Astrocyte (in vitro differentiated cells and primary cell): Measurements from ENCODE around the gene OR52B6. TPM values are rescaled to one million over a fixed set of nuclear protein-coding genes. Genes with fewer than 3 reads are reported as not detected.

Experiments used
- DNase-seq: peaks from one replicate; pipeline ENCODE4 v3.0.0-alpha.2; 2010; ENCODE audit warnings: low read depth
- FAIRE-seq: peaks from 2 replicates; lab custom pipeline; 2011; peaks lifted over from hg19 to GRCh38; lab: Jason Lieb, UNC
- H2AFZ ChIP-seq: 2 replicates; pipeline ENCODE4 v1.6.0; 2012; ENCODE audit warnings: low read depth, low read length, inconsistent platforms
- H3K27ac ChIP-seq: 2 replicates; pipeline ENCODE4 v1.5.1; 2011; ENCODE audit warnings: low read depth, low read length, inconsistent platforms
- H3K27me3 ChIP-seq: 2 replicates; pipeline ENCODE4 v1.6.0; 2011; ENCODE audit warnings: low read length, inconsistent platforms; ENCODE audit not compliant: insufficient read depth
- H3K36me3 ChIP-seq: 2 replicates; pipeline ENCODE4 v1.5.1; 2011; ENCODE audit warnings: low read length, inconsistent platforms; ENCODE audit not compliant: insufficient read depth
- H3K4me1 ChIP-seq: 2 replicates; pipeline ENCODE4 v1.5.1; 2011; ENCODE audit warnings: low read length, inconsistent platforms; ENCODE audit not compliant: insufficient read depth
- H3K4me2 ChIP-seq: 2 replicates; pipeline ENCODE4 v1.6.0; 2012; ENCODE audit warnings: low read length, inconsistent platforms
- H3K4me3 ChIP-seq: 2 replicates; pipeline ENCODE4 v1.5.1; 2011; ENCODE audit warnings: low read depth, mild to moderate bottlenecking, low read length, inconsistent platforms; ENCODE audit not compliant: insufficient read depth
- H3K79me2 ChIP-seq: 2 replicates; pipeline ENCODE4 v1.6.0; 2012; ENCODE audit warnings: mild to moderate bottlenecking, low read length, inconsistent platforms; ENCODE audit not compliant: insufficient read depth
- H3K9ac ChIP-seq: 2 replicates; pipeline ENCODE4 v1.6.0; 2012; ENCODE audit warnings: mild to moderate bottlenecking, low read length, inconsistent platforms
- H3K9me3 ChIP-seq: 2 replicates; pipeline ENCODE4 v1.5.1; 2012; ENCODE audit warnings: low read depth, mild to moderate bottlenecking, low read length, inconsistent platforms; ENCODE audit not compliant: insufficient read depth
- H4K20me1 ChIP-seq: 2 replicates; pipeline ENCODE4 v1.6.0; 2012; ENCODE audit warnings: low read length, inconsistent platforms; ENCODE audit not compliant: insufficient read depth
- H3K27ac Mint-ChIP-seq: one replicate; pipeline ENCODE4 v1.8.0; 2021; ENCODE audit warnings: mild to moderate bottlenecking, mixed read lengths; ENCODE audit not compliant: unreplicated experiment
- H3K27me3 Mint-ChIP-seq: one replicate; pipeline ENCODE4 v1.8.0; 2021; ENCODE audit warnings: low read depth, mixed read lengths; ENCODE audit not compliant: unreplicated experiment
- H3K36me3 Mint-ChIP-seq: one replicate; pipeline ENCODE4 v1.8.0; 2021; ENCODE audit warnings: low read depth, mixed read lengths; ENCODE audit not compliant: unreplicated experiment
- H3K4me1 Mint-ChIP-seq: one replicate; pipeline ENCODE4 v1.8.0; 2021; ENCODE audit warnings: low read depth, mixed read lengths; ENCODE audit not compliant: unreplicated experiment
- H3K4me3 Mint-ChIP-seq: one replicate; pipeline ENCODE4 v1.8.0; 2021; ENCODE audit warnings: mild to moderate bottlenecking, moderate library complexity, mixed read lengths; ENCODE audit not compliant: unreplicated experiment
- H3K9me3 Mint-ChIP-seq: one replicate; pipeline ENCODE4 v1.8.0; 2021; ENCODE audit warnings: mild to moderate bottlenecking, mixed read lengths; ENCODE audit not compliant: unreplicated experiment
- EZH2 ChIP-seq: IDR thresholded peaks from 2 replicates; pipeline ENCODE4 v1.6.1; 2012; ENCODE audit warnings: mild to moderate bottlenecking, low read length, inconsistent platforms; ENCODE audit not compliant: insufficient read depth
- total RNA-seq: library from RNA; stranded (reverse); gene quantifications from 2 replicates; pipeline ENCODE4 v1.2.1, GENCODE V29; 2021
- TF ChIP-seq, protein P1 (sequence below): IDR thresholded peaks from 2 replicates; pipeline ENCODE4 v1.5.1; 2011; ENCODE audit warnings: low read depth, mild to moderate bottlenecking, inconsistent platforms, low read length, moderate library complexity; ENCODE audit not compliant: insufficient read depth

The OR52B6 gene
- total RNA-seq, 1 donor from 2014 or later = not detected

DNA sequence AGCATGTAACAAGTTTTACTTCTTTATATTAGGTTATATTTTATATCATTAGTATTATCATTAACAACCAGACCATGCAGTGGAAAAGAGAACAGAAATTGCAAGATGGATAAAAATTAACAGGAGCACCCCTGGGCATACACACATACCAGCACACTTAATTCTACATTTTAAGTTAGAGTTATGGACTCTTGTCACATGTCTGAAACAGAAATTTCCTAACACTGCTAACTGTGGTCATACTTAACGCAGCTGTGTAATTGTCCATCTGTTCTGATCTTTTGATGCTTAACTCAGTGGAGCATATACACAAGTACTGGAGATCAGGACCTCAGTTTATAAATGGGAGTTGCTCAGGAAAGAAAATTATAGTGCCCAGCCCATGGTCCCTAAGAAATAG, 32.7 kb upstream of the OR52B6 start:
- H3K27ac ChIP-seq = no peak overlapping the region
- Mint-ChIP-seq H3K36me3 (no peaks in the 10 kb centered on the region), H3K4me1 (peaks cover 13% of the 10 kb centered on the region), H3K9me3 (no peaks in the 10 kb centered on the region), H3K27ac (no peak overlapping the region), H3K27me3 (no peaks in the 10 kb centered on the region), H3K4me3 (no peak overlapping the region)
- FAIRE-seq (no peak), DNase-seq (no peak)
- H3K9me3 ChIP-seq = no peaks in the 10 kb centered on the region
- H2AFZ ChIP-seq = no peak overlapping the region
- no peak for TF ChIP-seq EZH2
- TF ChIP-seq, protein P1, sequence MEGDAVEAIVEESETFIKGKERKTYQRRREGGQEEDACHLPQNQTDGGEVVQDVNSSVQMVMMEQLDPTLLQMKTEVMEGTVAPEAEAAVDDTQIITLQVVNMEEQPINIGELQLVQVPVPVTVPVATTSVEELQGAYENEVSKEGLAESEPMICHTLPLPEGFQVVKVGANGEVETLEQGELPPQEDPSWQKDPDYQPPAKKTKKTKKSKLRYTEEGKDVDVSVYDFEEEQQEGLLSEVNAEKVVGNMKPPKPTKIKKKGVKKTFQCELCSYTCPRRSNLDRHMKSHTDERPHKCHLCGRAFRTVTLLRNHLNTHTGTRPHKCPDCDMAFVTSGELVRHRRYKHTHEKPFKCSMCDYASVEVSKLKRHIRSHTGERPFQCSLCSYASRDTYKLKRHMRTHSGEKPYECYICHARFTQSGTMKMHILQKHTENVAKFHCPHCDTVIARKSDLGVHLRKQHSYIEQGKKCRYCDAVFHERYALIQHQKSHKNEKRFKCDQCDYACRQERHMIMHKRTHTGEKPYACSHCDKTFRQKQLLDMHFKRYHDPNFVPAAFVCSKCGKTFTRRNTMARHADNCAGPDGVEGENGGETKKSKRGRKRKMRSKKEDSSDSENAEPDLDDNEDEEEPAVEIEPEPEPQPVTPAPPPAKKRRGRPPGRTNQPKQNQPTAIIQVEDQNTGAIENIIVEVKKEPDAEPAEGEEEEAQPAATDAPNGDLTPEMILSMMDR = no peak
- no peaks in the 10 kb centered on the region for H3K79me2 ChIP-seq
- no peaks in the 10 kb centered on the region for H4K20me1 ChIP-seq
- H3K4me3 ChIP-seq = no peak overlapping the region
- H3K4me1 ChIP-seq = peaks cover 12% of the 10 kb centered on the region
- no peak overlapping the region for H3K9ac ChIP-seq
- no peaks in the 10 kb centered on the region for H3K27me3 ChIP-seq
- no peak overlapping the region for H3K4me2 ChIP-seq
- H3K36me3 ChIP-seq = no peaks in the 10 kb centered on the region

DNA sequence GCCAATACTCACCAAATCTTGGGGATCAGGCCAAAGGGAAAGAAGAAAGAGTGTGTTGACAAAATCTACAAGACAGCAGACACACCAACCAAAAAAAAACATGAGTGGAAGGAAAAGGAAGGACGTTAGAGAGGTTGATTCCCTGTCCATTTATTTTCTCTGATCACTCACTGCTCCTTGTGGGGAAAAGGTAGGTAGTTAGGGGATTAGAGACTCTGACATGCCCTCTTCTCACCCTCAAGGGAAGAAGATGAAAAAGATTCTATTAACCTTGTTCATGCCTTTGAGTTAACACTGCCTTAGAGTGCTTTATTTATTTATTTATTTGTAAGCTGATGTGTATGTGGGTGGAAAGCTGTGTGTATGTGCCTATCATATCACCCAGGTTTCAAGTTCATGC, 32.2 kb upstream of the OR52B6 start, which contains the start of gene OR52H1:
TSS of gene OR52H1 (minus strand) at position 101 of the 400 bp plus-strand sequence. CDS start 3,035 bp downstream, outside the sequence.
- Histone ChIP-seq H3K79me2 (no peaks in the 10 kb centered on the region), H3K4me1 (peaks cover 12% of the 10 kb centered on the region), H2AFZ (no peak within 1 kb of the TSS), H3K36me3 (no peaks in the 10 kb centered on the region), H3K9me3 (no peaks in the 10 kb centered on the region), H3K27ac (no peak within 1 kb of the TSS), H3K27me3 (no peaks in the 10 kb centered on the region), H4K20me1 (no peaks in the 10 kb centered on the region), H3K4me2 (no peak within 1 kb of the TSS), H3K4me3 (no peak within 1 kb of the TSS), H3K9ac (no peak within 1 kb of the TSS)
- no peak for FAIRE-seq
- Mint-ChIP-seq H3K9me3 (no peaks in the 10 kb centered on the region), H3K27me3 (no peaks in the 10 kb centered on the region), H3K4me1 (peaks cover 13% of the 10 kb centered on the region), H3K4me3 (no peak within 1 kb of the TSS), H3K27ac (no peak within 1 kb of the TSS), H3K36me3 (no peaks in the 10 kb centered on the region)
- TF ChIP-seq, protein P1 = no peak
- TF ChIP-seq EZH2 = no peak
- no peak for DNase-seq

DNA sequence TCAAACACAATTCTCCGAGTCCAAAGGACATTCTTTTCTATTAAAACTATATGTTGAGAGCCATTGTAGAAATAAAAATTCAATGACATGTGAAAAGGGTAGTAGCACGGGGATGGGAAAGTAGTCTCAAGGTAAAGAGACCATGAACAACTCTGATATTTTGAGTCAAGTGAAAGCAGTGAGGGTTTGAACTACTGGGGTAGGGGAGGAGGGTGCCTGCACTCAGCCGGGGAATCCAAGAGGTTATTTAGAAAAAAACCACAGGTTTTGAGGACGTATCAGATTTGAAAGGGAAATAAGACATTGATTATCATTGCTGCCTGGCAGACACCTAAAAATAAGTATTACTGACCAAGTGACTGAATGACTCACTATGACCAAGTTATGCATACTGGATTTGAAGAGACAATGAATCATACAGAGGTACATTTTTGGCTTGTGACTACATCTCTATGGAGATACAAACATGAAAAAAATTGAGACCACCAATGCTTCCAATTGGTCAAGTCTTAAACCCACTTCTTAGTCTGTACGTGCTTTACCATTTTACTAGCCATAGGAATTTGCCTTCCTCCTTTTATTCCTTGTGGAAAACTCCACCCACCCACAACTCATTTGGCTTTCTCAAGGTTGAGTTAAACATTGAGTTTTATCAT, 30.1 kb upstream of the OR52B6 start:
- Mint-ChIP-seq H3K9me3 (no peaks in the 10 kb centered on the region), H3K4me1 (peaks cover 13% of the 10 kb centered on the region), H3K27me3 (no peaks in the 10 kb centered on the region), H3K27ac (peak overlapping the region; percentile 93), H3K36me3 (no peaks in the 10 kb centered on the region), H3K4me3 (no peak overlapping the region)
- peaks cover 12% of the 10 kb centered on the region for H3K4me1 ChIP-seq
- H4K20me1 ChIP-seq = no peaks in the 10 kb centered on the region
- peak; percentile 92 for DNase-seq
- H3K27ac ChIP-seq = peak overlapping the region; percentile 87
- H3K36me3 ChIP-seq = no peaks in the 10 kb centered on the region
- peak; percentile 80 for FAIRE-seq
- no peaks in the 10 kb centered on the region for H3K79me2 ChIP-seq
- TF ChIP-seq, protein P1 = no peak
- TF ChIP-seq EZH2 = no peak
- H3K4me3 ChIP-seq = no peak overlapping the region
- peak overlapping the region; percentile 62 for H3K9ac ChIP-seq
- no peak overlapping the region for H2AFZ ChIP-seq
- H3K27me3 ChIP-seq = peaks cover 2% of the 10 kb centered on the region
- H3K9me3 ChIP-seq = no peaks in the 10 kb centered on the region
- H3K4me2 ChIP-seq = peak overlapping the region; percentile 78
